ENCODE data around the gene TNFRSF1B. TPM values are rescaled to one million over a fixed set of nuclear protein-coding genes. Genes with fewer than 3 reads are reported as not detected.

Gene TNFRSF1B
- total and polyA plus RNA-seq, 9 of the 15 experiments (the other 6 are each of a cell fraction or from before 2014, with no cell fraction given): 8.8 to 91.3 (median 36.0) TPM

DNA sequence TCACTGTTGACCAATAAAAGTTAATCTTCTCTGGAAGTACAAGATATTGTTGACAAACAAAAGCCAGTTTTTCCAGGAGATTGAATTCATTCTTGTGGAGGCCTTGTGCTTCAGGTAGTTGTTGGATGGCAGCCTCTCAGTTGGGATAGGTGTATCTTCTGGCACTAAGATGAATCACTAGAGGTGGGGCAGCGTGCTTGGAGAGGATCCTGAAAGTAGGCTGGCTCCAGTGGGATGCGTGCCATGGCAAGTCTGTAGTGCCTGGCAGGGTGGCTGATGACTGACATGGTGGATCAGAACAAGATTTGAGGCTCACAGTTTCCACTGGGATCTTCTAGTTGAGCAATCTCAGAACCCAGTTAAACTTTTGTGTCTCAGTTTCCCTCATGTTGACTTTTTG, 65.4 kb downstream of the TNFRSF1B start (continued):
- TF ChIP-seq, protein P1, sequence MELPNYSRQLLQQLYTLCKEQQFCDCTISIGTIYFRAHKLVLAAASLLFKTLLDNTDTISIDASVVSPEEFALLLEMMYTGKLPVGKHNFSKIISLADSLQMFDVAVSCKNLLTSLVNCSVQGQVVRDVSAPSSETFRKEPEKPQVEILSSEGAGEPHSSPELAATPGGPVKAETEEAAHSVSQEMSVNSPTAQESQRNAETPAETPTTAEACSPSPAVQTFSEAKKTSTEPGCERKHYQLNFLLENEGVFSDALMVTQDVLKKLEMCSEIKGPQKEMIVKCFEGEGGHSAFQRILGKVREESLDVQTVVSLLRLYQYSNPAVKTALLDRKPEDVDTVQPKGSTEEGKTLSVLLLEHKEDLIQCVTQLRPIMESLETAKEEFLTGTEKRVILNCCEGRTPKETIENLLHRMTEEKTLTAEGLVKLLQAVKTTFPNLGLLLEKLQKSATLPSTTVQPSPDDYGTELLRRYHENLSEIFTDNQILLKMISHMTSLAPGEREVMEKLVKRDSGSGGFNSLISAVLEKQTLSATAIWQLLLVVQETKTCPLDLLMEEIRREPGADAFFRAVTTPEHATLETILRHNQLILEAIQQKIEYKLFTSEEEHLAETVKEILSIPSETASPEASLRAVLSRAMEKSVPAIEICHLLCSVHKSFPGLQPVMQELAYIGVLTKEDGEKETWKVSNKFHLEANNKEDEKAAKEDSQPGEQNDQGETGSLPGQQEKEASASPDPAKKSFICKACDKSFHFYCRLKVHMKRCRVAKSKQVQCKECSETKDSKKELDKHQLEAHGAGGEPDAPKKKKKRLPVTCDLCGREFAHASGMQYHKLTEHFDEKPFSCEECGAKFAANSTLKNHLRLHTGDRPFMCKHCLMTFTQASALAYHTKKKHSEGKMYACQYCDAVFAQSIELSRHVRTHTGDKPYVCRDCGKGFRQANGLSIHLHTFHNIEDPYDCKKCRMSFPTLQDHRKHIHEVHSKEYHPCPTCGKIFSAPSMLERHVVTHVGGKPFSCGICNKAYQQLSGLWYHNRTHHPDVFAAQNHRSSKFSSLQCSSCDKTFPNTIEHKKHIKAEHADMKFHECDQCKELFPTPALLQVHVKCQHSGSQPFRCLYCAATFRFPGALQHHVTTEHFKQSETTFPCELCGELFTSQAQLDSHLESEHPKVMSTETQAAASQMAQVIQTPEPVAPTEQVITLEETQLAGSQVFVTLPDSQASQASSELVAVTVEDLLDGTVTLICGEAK (IDR thresholded peaks at IDR 0.05): no peak
- TF ChIP-seq, protein P1 (CRISPR knock-in tag; IDR thresholded peaks at IDR 0.05): no peak
- TF ChIP-seq TEAD1 (CRISPR knock-in tag; IDR thresholded peaks at IDR 0.05) (no peak), FOXM1 (IDR thresholded peaks at IDR 0.05; ENCODE audit: low read depth) (no peak), FOXM1 (CRISPR knock-in tag; IDR thresholded peaks at IDR 0.05; ENCODE audit: low read depth) (no peak), MAFK (IDR thresholded peaks at IDR 0.05; ENCODE audit: low read length) (no peak), ZC3H8 (IDR thresholded peaks at IDR 0.05) (no peak), HDAC2 (IDR thresholded peaks at IDR 0.05) (no peak), ZNF79 (CRISPR knock-in tag; IDR thresholded peaks at IDR 0.05; ENCODE audit: low read depth) (no peak)
- TF ChIP-seq, protein P2, sequence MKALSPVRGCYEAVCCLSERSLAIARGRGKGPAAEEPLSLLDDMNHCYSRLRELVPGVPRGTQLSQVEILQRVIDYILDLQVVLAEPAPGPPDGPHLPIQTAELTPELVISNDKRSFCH (CRISPR knock-in tag; IDR thresholded peaks at IDR 0.05): no peak
- TF ChIP-seq, protein P2 (tag; IDR thresholded peaks at IDR 0.05): no peak
- TF ChIP-seq, protein P3, sequence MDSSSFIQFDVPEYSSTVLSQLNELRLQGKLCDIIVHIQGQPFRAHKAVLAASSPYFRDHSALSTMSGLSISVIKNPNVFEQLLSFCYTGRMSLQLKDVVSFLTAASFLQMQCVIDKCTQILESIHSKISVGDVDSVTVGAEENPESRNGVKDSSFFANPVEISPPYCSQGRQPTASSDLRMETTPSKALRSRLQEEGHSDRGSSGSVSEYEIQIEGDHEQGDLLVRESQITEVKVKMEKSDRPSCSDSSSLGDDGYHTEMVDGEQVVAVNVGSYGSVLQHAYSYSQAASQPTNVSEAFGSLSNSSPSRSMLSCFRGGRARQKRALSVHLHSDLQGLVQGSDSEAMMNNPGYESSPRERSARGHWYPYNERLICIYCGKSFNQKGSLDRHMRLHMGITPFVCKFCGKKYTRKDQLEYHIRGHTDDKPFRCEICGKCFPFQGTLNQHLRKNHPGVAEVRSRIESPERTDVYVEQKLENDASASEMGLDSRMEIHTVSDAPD (CRISPR knock-in tag; IDR thresholded peaks at IDR 0.05): no peak
- TF ChIP-seq, protein P4, sequence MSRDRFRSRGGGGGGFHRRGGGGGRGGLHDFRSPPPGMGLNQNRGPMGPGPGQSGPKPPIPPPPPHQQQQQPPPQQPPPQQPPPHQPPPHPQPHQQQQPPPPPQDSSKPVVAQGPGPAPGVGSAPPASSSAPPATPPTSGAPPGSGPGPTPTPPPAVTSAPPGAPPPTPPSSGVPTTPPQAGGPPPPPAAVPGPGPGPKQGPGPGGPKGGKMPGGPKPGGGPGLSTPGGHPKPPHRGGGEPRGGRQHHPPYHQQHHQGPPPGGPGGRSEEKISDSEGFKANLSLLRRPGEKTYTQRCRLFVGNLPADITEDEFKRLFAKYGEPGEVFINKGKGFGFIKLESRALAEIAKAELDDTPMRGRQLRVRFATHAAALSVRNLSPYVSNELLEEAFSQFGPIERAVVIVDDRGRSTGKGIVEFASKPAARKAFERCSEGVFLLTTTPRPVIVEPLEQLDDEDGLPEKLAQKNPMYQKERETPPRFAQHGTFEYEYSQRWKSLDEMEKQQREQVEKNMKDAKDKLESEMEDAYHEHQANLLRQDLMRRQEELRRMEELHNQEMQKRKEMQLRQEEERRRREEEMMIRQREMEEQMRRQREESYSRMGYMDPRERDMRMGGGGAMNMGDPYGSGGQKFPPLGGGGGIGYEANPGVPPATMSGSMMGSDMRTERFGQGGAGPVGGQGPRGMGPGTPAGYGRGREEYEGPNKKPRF (IDR thresholded peaks at IDR 0.05; ENCODE audit: low read depth, low read length): no peak
- TF ChIP-seq, protein P5, sequence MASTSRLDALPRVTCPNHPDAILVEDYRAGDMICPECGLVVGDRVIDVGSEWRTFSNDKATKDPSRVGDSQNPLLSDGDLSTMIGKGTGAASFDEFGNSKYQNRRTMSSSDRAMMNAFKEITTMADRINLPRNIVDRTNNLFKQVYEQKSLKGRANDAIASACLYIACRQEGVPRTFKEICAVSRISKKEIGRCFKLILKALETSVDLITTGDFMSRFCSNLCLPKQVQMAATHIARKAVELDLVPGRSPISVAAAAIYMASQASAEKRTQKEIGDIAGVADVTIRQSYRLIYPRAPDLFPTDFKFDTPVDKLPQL (IDR thresholded peaks at IDR 0.05; ENCODE audit: extremely low read depth, insufficient read length): no peak
